Left lung (tissue), 10 donors: ENCODE results near the gene NPHS1. TPM values are rescaled to one million over a fixed set of nuclear protein-coding genes. Genes with fewer than 3 reads are reported as not detected.

Experiments used
- ATAC-seq: fragments of 200-7000 bp; cut with Tn5 transposase; one replicate; pipeline ENCODE4 v1.9.1; 2020; ENCODE audit warnings: moderate library complexity
- DNase-seq, 4 donors: peaks; one replicate each; pipeline ENCODE4 v3.0.0-alpha.2; 2013 to 2020
- H3K27ac ChIP-seq, 2 donors: fragments of 200-600 bp; sonication (generic) in 1 of 2; one replicate each; pipeline versions ENCODE4 v1.5.0 to v1.8.0; 2020 to 2021
- H3K27me3 ChIP-seq, 2 donors: fragments of 200-600 bp; sonication (generic) in 1 of 2; one replicate each; pipeline versions ENCODE4 v1.5.0 to v1.8.0; 2020 to 2021
- H3K36me3 ChIP-seq, 2 donors: fragments of 200-600 bp; sonication (generic) in 1 of 2; one replicate each; pipeline versions ENCODE4 v1.5.0 to v1.8.0; 2020 to 2021
- H3K4me1 ChIP-seq, 2 donors: fragments of 200-600 bp; one replicate each; pipeline ENCODE4 v1.8.0; 2021
- H3K4me3 ChIP-seq, 2 donors: fragments of 200-600 bp; sonication (generic) in 1 of 2; one replicate each; pipeline versions ENCODE4 v1.5.0 to v1.8.0; 2020 to 2021; ENCODE audit warnings: mild to moderate bottlenecking in 1 of 2
- H3K9me3 ChIP-seq, 2 donors: fragments of 200-600 bp; sonication (generic) in 1 of 2; one replicate each; pipeline versions ENCODE4 v1.5.0 to v1.8.0; 2020 to 2021
- CTCF ChIP-seq, 2 donors: fragments of 200-600 bp; sonication (generic) in 1 of 2; IDR thresholded peaks; one replicate each; pipeline versions ENCODE4 v1.5.0 to v1.8.0; 2021; ENCODE audit warnings: antibody characterized with exemption in 2 of 2
- intact Hi-C, 2 donors: fragments of 100-400 bp; cut with DNase I; formaldehyde crosslinking; loops; one replicate each; pipeline versions ENCODE4 v1.11.2 to v1.14.2; 2022
- polyA plus RNA-seq, 6 donors: library from polyadenylated mRNA; unstranded; fragments of 120-200 nt; gene quantifications; one replicate each; pipeline ENCODE4 v1.2.1, GENCODE V29; 2013; ENCODE audit not compliant: insufficient read length in 6 of 6
- total RNA-seq, 2 donors: library from RNA; stranded (reverse); fragmentation: NEBNext Ultra II Directional; extraction: Animal tissue kit (Norgen Biotek cat#: 25700); gene quantifications; one replicate each; pipeline ENCODE4 v1.2.1, GENCODE V29; 2021
- donor health status: DM: no; HTN: yes; CAD: no.
- donor health status: DM: no; HTN: no; CAD: no.

The NPHS1 gene
- total and polyA plus RNA-seq, 8 donors, result 0.08 to 2.0 (median 0.99) TPM; not detected in 1

GRCh38 chr19:35793381-35794165 lies 58.7 kb downstream of the NPHS1 start:
- Histone ChIP-seq H3K9me3 (no peaks in the 10 kb centered on the region), H3K36me3 (no peaks in the 10 kb centered on the region), H3K27ac (no peak overlapping the region), H3K4me1 (no peaks in the 10 kb centered on the region), H3K4me3 (no peak overlapping the region), H3K27me3 (peaks cover 12 to 33% of the 10 kb centered on the region in 2 donors)
- DNase-seq (no peak), ATAC-seq (no peak)
- intact Hi-C loops, result no loop called here
- no peak for TF ChIP-seq CTCF (IDR thresholded peaks at IDR 0.05)

GRCh38 chr19:35792888-35793287 lies 59.4 kb downstream of the NPHS1 start:
- Histone ChIP-seq H3K27me3 (peaks cover 11 to 27% of the 10 kb centered on the region in 2 donors), H3K4me1 (no peaks in the 10 kb centered on the region), H3K9me3 (no peaks in the 10 kb centered on the region), H3K4me3 (no peak overlapping the region), H3K27ac (no peak overlapping the region), H3K36me3 (no peaks in the 10 kb centered on the region)
- ATAC-seq (no peak), DNase-seq (no peak)
- intact Hi-C loops, result no loop called here
- TF ChIP-seq CTCF (IDR thresholded peaks at IDR 0.05), result no peak

GRCh38 chr19:35792312-35792711 lies 60.0 kb downstream of the NPHS1 start:
- no peak for TF ChIP-seq CTCF (IDR thresholded peaks at IDR 0.05)

GRCh38 chr19:35791814-35792279 lies 60.5 kb downstream of the NPHS1 start:
- H3K27ac ChIP-seq, result no peak overlapping the region
- no peak for DNase-seq
- H3K4me3 ChIP-seq, result no peak overlapping the region
- intact Hi-C loops, result no loop called here
- H3K9me3 ChIP-seq, result no peaks in the 10 kb centered on the region
- H3K27me3 ChIP-seq, result peaks cover 7 to 16% of the 10 kb centered on the region in 2 donors
- H3K36me3 ChIP-seq, result peaks cover 0 to 8% of the 10 kb centered on the region in 2 donors
- no peak for ATAC-seq
- H3K4me1 ChIP-seq, result no peaks in the 10 kb centered on the region
- no peak for TF ChIP-seq CTCF (IDR thresholded peaks at IDR 0.05)

More at GRCh38 chr19:35792312-35792711, 60.0 kb downstream of the NPHS1 start:
- Histone ChIP-seq H3K27me3 (peaks cover 7 to 21% of the 10 kb centered on the region in 2 donors), H3K4me3 (no peak overlapping the region), H3K36me3 (peaks cover 0 to 4% of the 10 kb centered on the region in 2 donors), H3K27ac (no peak overlapping the region), H3K4me1 (no peaks in the 10 kb centered on the region), H3K9me3 (no peaks in the 10 kb centered on the region)
- no peak for ATAC-seq
- intact Hi-C loops, result no loop called here
- DNase-seq, result no peak

- H3K4me3 ChIP-seq, result no peak overlapping the region
- DNase-seq, result no peak
- no peaks in the 10 kb centered on the region for H3K9me3 ChIP-seq
- no peak overlapping the region for H3K27ac ChIP-seq
- intact Hi-C loops, result no loop called here
- peaks cover 3 to 10% of the 10 kb centered on the region in 2 donors for H3K27me3 ChIP-seq
- no peak for TF ChIP-seq CTCF (IDR thresholded peaks at IDR 0.05)
- ATAC-seq, result no peak
- no peaks in the 10 kb centered on the region for H3K4me1 ChIP-seq
- peaks cover 0 to 14% of the 10 kb centered on the region in 2 donors for H3K36me3 ChIP-seq
Observed at GRCh38 chr19:35790981-35791813, 61.1 kb downstream of the NPHS1 start.
